ENCODE data around the gene RIN3.

- TF ChIP-seq POLR2A (IDR thresholded peaks at IDR 0.05; ENCODE audit: low read depth, low read length), result no peak
- TF ChIP-seq SMC3 (IDR thresholded peaks at IDR 0.05; ENCODE audit: low read depth, low read length), result no peak
- TF ChIP-seq, protein P1, sequence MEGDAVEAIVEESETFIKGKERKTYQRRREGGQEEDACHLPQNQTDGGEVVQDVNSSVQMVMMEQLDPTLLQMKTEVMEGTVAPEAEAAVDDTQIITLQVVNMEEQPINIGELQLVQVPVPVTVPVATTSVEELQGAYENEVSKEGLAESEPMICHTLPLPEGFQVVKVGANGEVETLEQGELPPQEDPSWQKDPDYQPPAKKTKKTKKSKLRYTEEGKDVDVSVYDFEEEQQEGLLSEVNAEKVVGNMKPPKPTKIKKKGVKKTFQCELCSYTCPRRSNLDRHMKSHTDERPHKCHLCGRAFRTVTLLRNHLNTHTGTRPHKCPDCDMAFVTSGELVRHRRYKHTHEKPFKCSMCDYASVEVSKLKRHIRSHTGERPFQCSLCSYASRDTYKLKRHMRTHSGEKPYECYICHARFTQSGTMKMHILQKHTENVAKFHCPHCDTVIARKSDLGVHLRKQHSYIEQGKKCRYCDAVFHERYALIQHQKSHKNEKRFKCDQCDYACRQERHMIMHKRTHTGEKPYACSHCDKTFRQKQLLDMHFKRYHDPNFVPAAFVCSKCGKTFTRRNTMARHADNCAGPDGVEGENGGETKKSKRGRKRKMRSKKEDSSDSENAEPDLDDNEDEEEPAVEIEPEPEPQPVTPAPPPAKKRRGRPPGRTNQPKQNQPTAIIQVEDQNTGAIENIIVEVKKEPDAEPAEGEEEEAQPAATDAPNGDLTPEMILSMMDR (conservative IDR thresholded peaks at IDR 0.05; ENCODE audit: low read depth, low read length), result no peak
- TF ChIP-seq MAZ (IDR thresholded peaks at IDR 0.05; ENCODE audit: borderline replicate concordance, low read depth, low read length), result no peak
- TF ChIP-seq CHD1 (IDR thresholded peaks at IDR 0.05; ENCODE audit: low read depth, low read length), result no peak
- TF ChIP-seq, protein P2, sequence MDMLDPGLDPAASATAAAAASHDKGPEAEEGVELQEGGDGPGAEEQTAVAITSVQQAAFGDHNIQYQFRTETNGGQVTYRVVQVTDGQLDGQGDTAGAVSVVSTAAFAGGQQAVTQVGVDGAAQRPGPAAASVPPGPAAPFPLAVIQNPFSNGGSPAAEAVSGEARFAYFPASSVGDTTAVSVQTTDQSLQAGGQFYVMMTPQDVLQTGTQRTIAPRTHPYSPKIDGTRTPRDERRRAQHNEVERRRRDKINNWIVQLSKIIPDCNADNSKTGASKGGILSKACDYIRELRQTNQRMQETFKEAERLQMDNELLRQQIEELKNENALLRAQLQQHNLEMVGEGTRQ (IDR thresholded peaks at IDR 0.05; ENCODE audit: low read depth, low read length), result no peak
- no peak for TF ChIP-seq MAFK (IDR thresholded peaks at IDR 0.05; ENCODE audit: low read depth, low read length)
- no peak for TF ChIP-seq RAD21 (IDR thresholded peaks at IDR 0.05; ENCODE audit: low read length)
- no peak for TF ChIP-seq MXI1 (IDR thresholded peaks at IDR 0.05; ENCODE audit: borderline replicate concordance, low read depth, low read length)
- TF ChIP-seq RFX5 (IDR thresholded peaks at IDR 0.05; ENCODE audit: low read depth, low read length), result no peak
- TF ChIP-seq BHLHE40 (IDR thresholded peaks at IDR 0.05; ENCODE audit: low read depth, low read length), result no peak
- TF ChIP-seq NFE2L2 (IDR thresholded peaks at IDR 0.05; ENCODE audit: low read depth, low read length), result no peak
- no peak for TF ChIP-seq RCOR1 (IDR thresholded peaks at IDR 0.05; ENCODE audit: insufficient replicate concordance, low read length)
Observed at GRCh38 chr14:92555465-92556111, 42.0 kb downstream of the RIN3 start.
